ENCODE data around the gene SLC39A7.

SLC39A7 gene

DNA sequence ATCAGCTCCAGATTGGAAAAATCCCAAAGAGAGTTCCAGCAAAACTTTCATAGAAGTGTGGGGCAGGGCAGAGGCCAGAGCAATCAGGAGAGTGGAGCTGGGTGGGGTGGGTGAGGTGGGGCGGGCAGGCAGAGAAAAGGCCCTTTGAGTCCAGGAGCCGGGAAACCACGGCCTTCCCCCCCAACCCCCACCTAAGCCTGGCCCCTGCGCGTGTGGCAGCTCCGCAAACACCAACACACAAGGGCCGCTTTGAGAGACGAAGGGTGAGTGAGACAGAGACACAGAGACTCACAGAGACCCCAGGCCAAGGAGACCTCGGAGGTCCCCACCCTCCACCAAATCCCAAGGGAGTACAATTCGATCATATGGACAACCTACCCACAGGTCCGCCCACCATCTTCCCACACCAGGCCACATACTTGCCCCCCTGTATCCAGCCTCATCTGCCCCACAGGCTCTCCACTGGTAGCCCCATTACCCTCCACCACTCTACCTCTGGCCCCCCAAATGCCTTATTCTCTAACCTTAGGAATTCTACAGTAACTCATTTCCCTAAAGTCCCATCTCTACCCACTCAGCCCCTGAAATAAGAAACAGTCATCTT, 10.1 kb upstream of the SLC39A7 start:
- H3K36me3 ChIP-seq (ENCODE audit: control insufficient read depth, insufficient read depth, low read length): peaks cover 2% of the 10 kb centered on the region
- no peak overlapping the region for H3K27ac ChIP-seq (ENCODE audit: low read depth, low read length)
- no peak overlapping the region for H3K23ac ChIP-seq (ENCODE audit: low read length)
- no peak overlapping the region for H3K4ac ChIP-seq (ENCODE audit: low read depth, low read length)
- H3K79me1 ChIP-seq (ENCODE audit: low read length): no peaks in the 10 kb centered on the region
- H2BK5ac ChIP-seq (ENCODE audit: low read length): no peak overlapping the region
- no peak overlapping the region for H2BK15ac ChIP-seq (replicated peaks; ENCODE audit: low read depth)
- no peak overlapping the region for H3K4me2 ChIP-seq (ENCODE audit: low read length)
- no peak overlapping the region for H3K56ac ChIP-seq (ENCODE audit: low read length)
- H4K8ac ChIP-seq (ENCODE audit: low read depth, low read length): no peak overlapping the region
- no peak overlapping the region for H2AK5ac ChIP-seq (ENCODE audit: low read length)
- H3K9ac ChIP-seq (ENCODE audit: low read length): no peak overlapping the region
- H3K4me1 ChIP-seq (ENCODE audit: control insufficient read depth, low read depth, low read length): peaks cover 3% of the 10 kb centered on the region
- H2BK120ac ChIP-seq (ENCODE audit: low read depth, low read length): no peak overlapping the region
- H3K18ac ChIP-seq (ENCODE audit: low read length): no peak overlapping the region
- no peak overlapping the region for H4K5ac ChIP-seq (ENCODE audit: low read length)
- no peak for DNase-seq
- WGBS (ENCODE audit: extremely low coverage, insufficient coverage, low lambda C conversion rate): no CpG with 5 or more reads among the region's 11 CpGs
- H3K27me3 ChIP-seq (ENCODE audit: insufficient read depth, low read length, poor library complexity): no peaks in the 10 kb centered on the region
- H3K4me3 ChIP-seq (ENCODE audit: low read length): no peak overlapping the region
- H3K79me2 ChIP-seq (ENCODE audit: control insufficient read depth, insufficient read depth, low read length): no peaks in the 10 kb centered on the region

- no peak overlapping the region for H3K23ac ChIP-seq (ENCODE audit: low read length)
- no peaks in the 10 kb centered on the region for H3K79me1 ChIP-seq (ENCODE audit: low read length)
- H2AK5ac ChIP-seq (ENCODE audit: low read length): no peak overlapping the region
- H2BK5ac ChIP-seq (ENCODE audit: low read length): no peak overlapping the region
- peak overlapping the region; percentile 75 for H3K56ac ChIP-seq (ENCODE audit: low read length)
- no peak overlapping the region for H3K4me3 ChIP-seq (ENCODE audit: low read length)
- no peak overlapping the region for H4K8ac ChIP-seq (ENCODE audit: low read depth, low read length)
- peaks cover 2% of the 10 kb centered on the region for H3K36me3 ChIP-seq (ENCODE audit: control insufficient read depth, insufficient read depth, low read length)
- no CpG with 5 or more reads among the region's 8 CpGs for WGBS (ENCODE audit: extremely low coverage, insufficient coverage, low lambda C conversion rate)
- H3K79me2 ChIP-seq (ENCODE audit: control insufficient read depth, insufficient read depth, low read length): no peaks in the 10 kb centered on the region
- no peak overlapping the region for H2BK120ac ChIP-seq (ENCODE audit: low read depth, low read length)
- H3K18ac ChIP-seq (ENCODE audit: low read length): no peak overlapping the region
- DNase-seq: no peak
- no peaks in the 10 kb centered on the region for H3K27me3 ChIP-seq (ENCODE audit: insufficient read depth, low read length, poor library complexity)
- H3K9ac ChIP-seq (ENCODE audit: low read length): peak overlapping the region; percentile 50
- no peak overlapping the region for H3K27ac ChIP-seq (ENCODE audit: low read depth, low read length)
- H2BK15ac ChIP-seq (replicated peaks; ENCODE audit: low read depth): no peak overlapping the region
- H3K4me2 ChIP-seq (ENCODE audit: low read length): no peak overlapping the region
- no peak overlapping the region for H4K5ac ChIP-seq (ENCODE audit: low read length)
- H3K4ac ChIP-seq (ENCODE audit: low read depth, low read length): no peak overlapping the region
- H3K4me1 ChIP-seq (ENCODE audit: control insufficient read depth, low read depth, low read length): peaks cover 3% of the 10 kb centered on the region
Measured at GRCh38 chr6:33191383-33192104, 9.1 kb upstream of the SLC39A7 start.

DNA sequence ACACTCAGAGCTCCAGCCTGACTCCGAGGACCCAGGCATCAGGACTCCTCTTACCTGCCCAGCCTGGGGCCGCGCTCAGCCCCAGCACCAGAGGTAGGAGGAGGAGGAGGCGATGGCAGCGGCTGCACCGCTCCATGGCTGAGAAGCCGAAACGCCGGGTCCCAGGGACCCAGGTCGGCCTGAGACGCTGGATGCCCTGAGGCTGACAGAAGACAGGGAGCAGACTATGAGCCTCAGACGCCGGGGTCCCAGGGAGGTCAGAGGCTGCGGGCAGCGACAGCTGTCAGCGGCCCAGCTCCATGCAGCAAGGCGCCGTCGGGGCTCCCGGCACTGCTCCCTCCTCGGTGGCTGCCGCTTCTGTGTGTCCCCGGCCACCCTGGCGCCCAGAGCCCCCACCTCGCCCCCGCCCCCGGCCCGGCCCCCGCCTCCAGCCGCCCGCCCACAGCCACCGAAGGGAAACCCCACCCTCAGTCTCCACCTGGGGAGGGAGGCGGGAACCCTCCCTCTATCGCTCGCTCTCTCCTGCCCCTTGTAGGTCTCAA, 8.5 kb upstream of the SLC39A7 start, which contains the start of gene COL11A2:
COL11A2 (minus strand) TSS at position 363 of the 542 bp plus-strand sequence; CDS start at position 136, 227 bp downstream.
- no peak within 1 kb of the TSS for H2BK15ac ChIP-seq (replicated peaks; ENCODE audit: low read depth)
- H3K4ac ChIP-seq (ENCODE audit: low read depth, low read length): no peak within 1 kb of the TSS
- H3K4me2 ChIP-seq (ENCODE audit: low read length): peak within 1 kb of the TSS; percentile 95
- H3K79me2 ChIP-seq (ENCODE audit: control insufficient read depth, insufficient read depth, low read length): no peaks in the 10 kb centered on the region
- no peak within 1 kb of the TSS for H2BK120ac ChIP-seq (ENCODE audit: low read depth, low read length)
- no peak within 1 kb of the TSS for H3K27ac ChIP-seq (ENCODE audit: low read depth, low read length)
- no peak within 1 kb of the TSS for H4K8ac ChIP-seq (ENCODE audit: low read depth, low read length)
- no CpG with 5 or more reads among the region's 35 CpGs for WGBS (ENCODE audit: extremely low coverage, insufficient coverage, low lambda C conversion rate)
- peak within 1 kb of the TSS; percentile 81 for H3K9ac ChIP-seq (ENCODE audit: low read length)
- peaks cover 2% of the 10 kb centered on the region for H3K36me3 ChIP-seq (ENCODE audit: control insufficient read depth, insufficient read depth, low read length)
- H3K56ac ChIP-seq (ENCODE audit: low read length): peak within 1 kb of the TSS; percentile 90
- H4K5ac ChIP-seq (ENCODE audit: low read length): no peak within 1 kb of the TSS
- no peaks in the 10 kb centered on the region for H3K27me3 ChIP-seq (ENCODE audit: insufficient read depth, low read length, poor library complexity)
- no peak within 1 kb of the TSS for H2BK5ac ChIP-seq (ENCODE audit: low read length)
- no peaks in the 10 kb centered on the region for H3K79me1 ChIP-seq (ENCODE audit: low read length)
- H3K4me1 ChIP-seq (ENCODE audit: control insufficient read depth, low read depth, low read length): peaks cover 3% of the 10 kb centered on the region
- H3K4me3 ChIP-seq (ENCODE audit: low read length): peak within 1 kb of the TSS; percentile 65
- H2AK5ac ChIP-seq (ENCODE audit: low read length): no peak within 1 kb of the TSS
- no peak for DNase-seq
- no peak within 1 kb of the TSS for H3K23ac ChIP-seq (ENCODE audit: low read length)
- no peak within 1 kb of the TSS for H3K18ac ChIP-seq (ENCODE audit: low read length)

GRCh38 chr6:33192671-33193602, 7.7 kb upstream of the SLC39A7 start:
- Histone ChIP-seq H3K4ac (ENCODE audit: low read depth, low read length) (no peak overlapping the region), H3K79me1 (ENCODE audit: low read length) (no peaks in the 10 kb centered on the region), H3K27me3 (ENCODE audit: insufficient read depth, low read length, poor library complexity) (no peaks in the 10 kb centered on the region), H3K4me3 (ENCODE audit: low read length) (peak overlapping the region; percentile 65), H2BK5ac (ENCODE audit: low read length) (no peak overlapping the region), H2BK120ac (ENCODE audit: low read depth, low read length) (no peak overlapping the region), H3K36me3 (ENCODE audit: control insufficient read depth, insufficient read depth, low read length) (peaks cover 2% of the 10 kb centered on the region), H3K4me1 (ENCODE audit: control insufficient read depth, low read depth, low read length) (peaks cover 3% of the 10 kb centered on the region), H3K79me2 (ENCODE audit: control insufficient read depth, insufficient read depth, low read length) (no peaks in the 10 kb centered on the region), H3K23ac (ENCODE audit: low read length) (peak overlapping the region; percentile 24), H4K8ac (ENCODE audit: low read depth, low read length) (no peak overlapping the region), H2AK5ac (ENCODE audit: low read length) (no peak overlapping the region), H3K18ac (ENCODE audit: low read length) (no peak overlapping the region), H3K4me2 (ENCODE audit: low read length) (peak overlapping the region; percentile 95), H2BK15ac (replicated peaks; ENCODE audit: low read depth) (no peak overlapping the region), H4K5ac (ENCODE audit: low read length) (no peak overlapping the region), H3K56ac (ENCODE audit: low read length) (peak overlapping the region; percentile 90), H3K9ac (ENCODE audit: low read length) (peak overlapping the region; percentile 81), H3K27ac (ENCODE audit: low read depth, low read length) (no peak overlapping the region)
- WGBS (ENCODE audit: extremely low coverage, insufficient coverage, low lambda C conversion rate): no CpG with 5 or more reads among the region's 72 CpGs
- no peak for DNase-seq

DNA sequence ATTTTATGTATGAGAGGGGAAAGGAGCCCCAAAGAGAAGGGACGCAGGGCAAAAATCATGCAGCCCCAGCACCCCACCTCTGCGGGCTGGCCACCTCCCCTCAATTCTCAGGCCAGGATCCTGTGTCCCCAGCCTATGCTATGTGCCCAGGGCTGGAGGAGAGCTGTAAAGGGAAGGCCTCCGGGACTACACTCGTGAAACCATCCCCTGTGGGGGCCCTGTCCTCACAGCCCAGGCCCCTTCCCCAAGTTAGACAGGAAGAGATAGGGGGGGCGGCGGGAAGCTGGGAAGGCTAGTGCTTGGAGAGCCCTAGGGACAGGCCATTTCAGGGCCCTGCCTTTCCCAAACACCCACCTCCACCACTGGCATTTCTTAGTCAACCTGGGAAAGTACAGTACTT, 7.0 kb upstream of the SLC39A7 start:
- H3K9ac ChIP-seq (ENCODE audit: low read length): peak overlapping the region; percentile 45
- no peaks in the 10 kb centered on the region for H3K79me1 ChIP-seq (ENCODE audit: low read length)
- H3K4me2 ChIP-seq (ENCODE audit: low read length): no peak overlapping the region
- H3K27ac ChIP-seq (ENCODE audit: low read depth, low read length): no peak overlapping the region
- peaks cover 2% of the 10 kb centered on the region for H3K36me3 ChIP-seq (ENCODE audit: control insufficient read depth, insufficient read depth, low read length)
- no CpG with 5 or more reads among the region's 6 CpGs for WGBS (ENCODE audit: extremely low coverage, insufficient coverage, low lambda C conversion rate)
- no peak overlapping the region for H2BK120ac ChIP-seq (ENCODE audit: low read depth, low read length)
- H3K4me1 ChIP-seq (ENCODE audit: control insufficient read depth, low read depth, low read length): peaks cover 3% of the 10 kb centered on the region
- no peak overlapping the region for H3K4ac ChIP-seq (ENCODE audit: low read depth, low read length)
- no peak overlapping the region for H4K8ac ChIP-seq (ENCODE audit: low read depth, low read length)
- H4K5ac ChIP-seq (ENCODE audit: low read length): no peak overlapping the region
- no peak overlapping the region for H2AK5ac ChIP-seq (ENCODE audit: low read length)
- DNase-seq: no peak
- H3K18ac ChIP-seq (ENCODE audit: low read length): no peak overlapping the region
- peak overlapping the region; percentile 60 for H3K56ac ChIP-seq (ENCODE audit: low read length)
- H3K79me2 ChIP-seq (ENCODE audit: control insufficient read depth, insufficient read depth, low read length): no peaks in the 10 kb centered on the region
- H2BK15ac ChIP-seq (replicated peaks; ENCODE audit: low read depth): no peak overlapping the region
- no peak overlapping the region for H2BK5ac ChIP-seq (ENCODE audit: low read length)
- H3K4me3 ChIP-seq (ENCODE audit: low read length): no peak overlapping the region
- H3K23ac ChIP-seq (ENCODE audit: low read length): peak overlapping the region; percentile 24
- no peaks in the 10 kb centered on the region for H3K27me3 ChIP-seq (ENCODE audit: insufficient read depth, low read length, poor library complexity)
